ENCODE results near the gene MFNG. TPM values are rescaled to one million over a fixed set of nuclear protein-coding genes. Genes with fewer than 3 reads are reported as not detected.

The MFNG gene
- polyA plus RNA-seq, 1 experiment: 0.06 TPM

DNA sequence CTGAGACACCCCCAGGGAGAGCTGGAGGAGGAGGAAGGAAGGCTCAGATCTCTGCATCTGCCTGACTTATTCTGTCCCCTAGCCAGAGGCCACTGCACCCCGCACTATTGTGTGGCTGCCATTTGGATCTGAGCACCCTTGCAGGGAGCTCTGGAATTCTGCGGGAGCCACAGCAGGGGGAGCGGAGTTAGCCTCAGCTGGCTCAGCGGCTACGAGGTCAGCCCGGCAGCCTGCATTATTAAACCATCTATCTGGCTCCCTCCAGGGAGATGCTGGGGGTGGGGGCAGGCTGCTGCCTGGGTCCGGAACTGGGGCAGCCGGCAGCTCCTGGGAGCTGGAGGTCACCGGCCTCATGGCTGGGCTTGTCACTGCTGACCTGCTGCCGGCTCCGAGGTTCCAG is 52.4 kb downstream of the MFNG start:
- peaks cover 41% of the 10 kb centered on the region for H3K9me3 ChIP-seq (ENCODE audit: control insufficient read depth, insufficient read depth, low read length)
- ChIA-PET CTCF (no interaction called here), POLR2A (no interaction called here)
- DNase-seq (ENCODE audit: low read depth, low spot score): no peak
- no peak overlapping the region for H3K4me3 ChIP-seq (ENCODE audit: low read depth, low read length)
- TF ChIP-seq, protein P1, sequence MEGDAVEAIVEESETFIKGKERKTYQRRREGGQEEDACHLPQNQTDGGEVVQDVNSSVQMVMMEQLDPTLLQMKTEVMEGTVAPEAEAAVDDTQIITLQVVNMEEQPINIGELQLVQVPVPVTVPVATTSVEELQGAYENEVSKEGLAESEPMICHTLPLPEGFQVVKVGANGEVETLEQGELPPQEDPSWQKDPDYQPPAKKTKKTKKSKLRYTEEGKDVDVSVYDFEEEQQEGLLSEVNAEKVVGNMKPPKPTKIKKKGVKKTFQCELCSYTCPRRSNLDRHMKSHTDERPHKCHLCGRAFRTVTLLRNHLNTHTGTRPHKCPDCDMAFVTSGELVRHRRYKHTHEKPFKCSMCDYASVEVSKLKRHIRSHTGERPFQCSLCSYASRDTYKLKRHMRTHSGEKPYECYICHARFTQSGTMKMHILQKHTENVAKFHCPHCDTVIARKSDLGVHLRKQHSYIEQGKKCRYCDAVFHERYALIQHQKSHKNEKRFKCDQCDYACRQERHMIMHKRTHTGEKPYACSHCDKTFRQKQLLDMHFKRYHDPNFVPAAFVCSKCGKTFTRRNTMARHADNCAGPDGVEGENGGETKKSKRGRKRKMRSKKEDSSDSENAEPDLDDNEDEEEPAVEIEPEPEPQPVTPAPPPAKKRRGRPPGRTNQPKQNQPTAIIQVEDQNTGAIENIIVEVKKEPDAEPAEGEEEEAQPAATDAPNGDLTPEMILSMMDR (IDR thresholded peaks at IDR 0.05; ENCODE audit: low read depth, low read length): no peak
- H3K27ac ChIP-seq (ENCODE audit: low read depth, low read length): no peak overlapping the region
- H3K27me3 ChIP-seq (ENCODE audit: control insufficient read depth, insufficient read depth, low read length): no peaks in the 10 kb centered on the region

DNA sequence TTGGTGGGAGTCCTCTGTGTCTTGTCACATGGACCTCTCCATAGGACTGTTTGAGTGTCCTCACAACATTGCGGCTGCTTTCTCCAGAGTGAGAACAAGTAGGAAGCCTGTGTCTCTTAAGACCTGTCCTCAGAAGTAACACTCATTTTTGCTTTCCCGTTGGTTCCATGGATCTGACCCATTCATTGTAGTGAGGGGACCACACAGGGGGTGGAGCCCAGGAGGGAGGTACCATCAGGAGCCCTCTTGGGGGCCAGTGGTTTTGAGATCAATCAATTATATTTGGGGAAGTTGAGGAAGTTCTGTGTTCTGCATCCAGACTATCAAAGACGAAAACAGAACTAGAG is 53.5 kb downstream of the MFNG start:
- POLR2A ChIA-PET: interaction anchor here (0.7 to 1.6 kb wide), 4 partner anchors 23 to 749 kb away, joined by 4 to 7 read pairs (median 5); no protein-coding TSS in a partner anchor
- peak overlapping the region; percentile 90 for H3K27ac ChIP-seq (ENCODE audit: low read depth, low read length)
- TF ChIP-seq, protein P1 (IDR thresholded peaks at IDR 0.05; ENCODE audit: low read depth, low read length): no peak
- no peaks in the 10 kb centered on the region for H3K27me3 ChIP-seq (ENCODE audit: control insufficient read depth, insufficient read depth, low read length)
- H3K9me3 ChIP-seq (ENCODE audit: control insufficient read depth, insufficient read depth, low read length): peaks cover 38% of the 10 kb centered on the region
- H3K4me3 ChIP-seq (ENCODE audit: low read depth, low read length): no peak overlapping the region
- no peak for DNase-seq (ENCODE audit: low read depth, low spot score)
- CTCF ChIA-PET: interaction anchor here (0.5 kb wide), 1 partner anchor 15 kb away, joined by 3 read pairs; no protein-coding TSS in a partner anchor

DNA sequence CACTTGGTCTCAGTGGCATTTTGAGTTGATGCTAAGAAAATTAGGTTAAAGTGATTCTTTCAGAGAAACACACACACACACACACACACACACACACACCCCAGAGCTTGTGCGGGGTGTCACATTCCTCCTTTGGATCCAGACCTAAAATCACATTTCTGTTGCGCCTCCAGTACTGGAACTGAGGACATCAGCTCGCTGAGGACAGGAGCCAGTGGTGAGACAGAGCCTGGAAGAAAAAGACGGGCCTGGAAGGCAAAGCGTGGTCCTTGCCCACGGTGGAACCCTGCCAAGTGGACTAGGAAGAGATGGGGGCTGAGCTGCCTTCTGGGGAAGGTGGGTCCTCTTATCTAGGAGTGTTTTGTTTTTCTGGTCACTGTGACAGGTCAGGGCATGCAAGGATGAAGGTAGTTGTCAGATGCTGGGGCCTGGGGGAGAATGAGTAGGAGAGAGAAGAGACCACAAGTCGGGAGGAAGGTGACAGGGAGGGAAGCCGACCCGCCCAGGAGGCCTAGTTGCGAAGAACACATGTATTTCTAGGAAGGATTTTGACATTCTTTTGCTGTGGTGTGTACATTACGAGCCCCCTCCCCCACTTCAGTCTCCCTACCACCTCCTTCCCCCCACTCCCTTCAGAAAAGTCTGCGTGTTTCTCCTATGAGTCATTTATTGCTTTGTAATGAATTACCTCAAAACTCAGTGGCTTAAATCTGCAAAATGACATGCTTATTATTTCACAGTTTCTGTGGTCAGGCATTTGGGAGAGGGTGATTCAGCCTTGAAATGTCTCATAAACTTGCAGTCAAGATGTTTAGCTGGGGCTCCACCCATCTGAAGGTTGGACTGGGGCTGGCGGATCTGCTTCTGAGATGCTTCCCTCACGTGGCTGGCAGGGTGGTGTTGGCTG is 54.1 kb downstream of the MFNG start:
- ChIA-PET CTCF (interaction anchor here (0.5 to 4.3 kb wide), 2 partner anchors 16 to 115 kb away, joined by 3 to 74 read pairs; no protein-coding TSS in a partner anchor), POLR2A (interaction anchor here (0.6 to 1.6 kb wide), 6 partner anchors 11 to 748 kb away, joined by 3 to 7 read pairs (median 4); no protein-coding TSS in a partner anchor)
- H3K9me3 ChIP-seq (ENCODE audit: control insufficient read depth, insufficient read depth, low read length): peaks cover 38% of the 10 kb centered on the region
- no peaks in the 10 kb centered on the region for H3K27me3 ChIP-seq (ENCODE audit: control insufficient read depth, insufficient read depth, low read length)
- peak; percentile 95 for DNase-seq (ENCODE audit: low read depth, low spot score)
- peak overlapping the region; percentile 95 for H3K27ac ChIP-seq (ENCODE audit: low read depth, low read length)
- TF ChIP-seq, protein P1 (IDR thresholded peaks at IDR 0.05; ENCODE audit: low read depth, low read length): no peak
- H3K4me3 ChIP-seq (ENCODE audit: low read depth, low read length): peak overlapping the region; percentile 7; the same call in 1 of the 2 replicates

DNA sequence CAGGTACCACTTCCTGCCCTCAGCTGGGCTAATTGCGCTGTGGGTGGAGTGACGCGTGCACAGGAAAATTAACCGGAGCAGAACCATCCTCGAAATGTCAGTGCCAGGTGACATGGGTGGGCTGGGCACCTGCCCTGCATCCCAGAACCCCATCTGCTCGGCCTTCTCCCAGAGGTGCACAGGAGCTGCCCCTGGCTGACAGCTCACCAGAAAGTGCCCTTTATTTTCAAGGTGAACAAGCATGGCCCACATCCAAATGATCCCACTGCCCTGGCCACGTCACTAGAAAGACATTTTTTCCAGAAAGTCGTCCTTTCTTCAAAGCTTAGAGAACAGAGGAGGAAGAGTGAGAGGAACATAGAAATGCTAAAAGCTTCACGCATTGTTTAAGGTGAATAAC is 54.8 kb downstream of the MFNG start:
- Histone ChIP-seq H3K4me3 (ENCODE audit: low read depth, low read length) (no peak overlapping the region), H3K9me3 (ENCODE audit: control insufficient read depth, insufficient read depth, low read length) (peaks cover 38% of the 10 kb centered on the region), H3K27me3 (ENCODE audit: control insufficient read depth, insufficient read depth, low read length) (no peaks in the 10 kb centered on the region), H3K27ac (ENCODE audit: low read depth, low read length) (no peak overlapping the region)
- TF ChIP-seq, protein P1 (IDR thresholded peaks at IDR 0.05; ENCODE audit: low read depth, low read length): no peak
- CTCF ChIA-PET: interaction anchor here (1.2 to 4.3 kb wide), 3 partner anchors 27 to 114 kb away, joined by 3 to 74 read pairs (median 16); no protein-coding TSS in a partner anchor
- DNase-seq (ENCODE audit: low read depth, low spot score): no peak
- POLR2A ChIA-PET: interaction anchor here (0.9 to 1.6 kb wide), 2 partner anchors 11 to 24 kb away, joined by 3 to 6 read pairs; no protein-coding TSS in a partner anchor

DNA sequence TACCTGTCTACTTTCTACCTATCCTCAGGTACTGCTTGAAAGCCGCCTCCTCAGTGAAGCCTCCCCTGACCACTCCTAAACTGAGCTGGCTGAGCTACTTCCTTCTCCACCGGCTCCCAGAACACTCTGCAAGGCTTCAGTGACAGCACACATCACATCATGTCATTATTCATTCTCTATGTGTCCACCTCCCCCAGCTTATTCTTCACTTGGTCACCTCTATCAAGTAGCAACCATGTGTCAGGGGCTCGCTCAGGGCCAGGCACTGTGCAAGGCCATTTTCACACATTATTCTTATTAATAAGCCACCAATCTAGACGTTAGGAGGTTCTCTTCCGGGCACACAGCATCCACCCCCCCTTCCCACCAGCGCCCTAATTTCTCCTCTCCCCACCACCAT is 55.2 kb downstream of the MFNG start:
- POLR2A ChIA-PET: interaction anchor here (0.9 kb wide), 1 partner anchor 10 kb away, joined by 3 read pairs; no protein-coding TSS in a partner anchor
- Histone ChIP-seq H3K27me3 (ENCODE audit: control insufficient read depth, insufficient read depth, low read length) (no peaks in the 10 kb centered on the region), H3K4me3 (ENCODE audit: low read depth, low read length) (no peak overlapping the region), H3K27ac (ENCODE audit: low read depth, low read length) (no peak overlapping the region), H3K9me3 (ENCODE audit: control insufficient read depth, insufficient read depth, low read length) (peaks cover 35% of the 10 kb centered on the region)
- CTCF ChIA-PET: interaction anchor here (1.2 to 4.3 kb wide), 6 partner anchors 27 to 114 kb away, joined by 3 to 74 read pairs (median 8); no protein-coding TSS in a partner anchor
- DNase-seq (ENCODE audit: low read depth, low spot score): no peak
- TF ChIP-seq, protein P1 (IDR thresholded peaks at IDR 0.05; ENCODE audit: low read depth, low read length): no peak

All from AG04450 (cell line).